GM19193 (cell line): ENCODE data around the gene ZNF423.

Experiments
- POLR2A ChIP-seq: IDR thresholded peaks from 4 replicates; pipeline ENCODE4 v1.6.1; 2011; ENCODE audit not compliant: insufficient read depth, insufficient read length; ENCODE audit errors: extremely low read depth

ZNF423 gene

DNA sequence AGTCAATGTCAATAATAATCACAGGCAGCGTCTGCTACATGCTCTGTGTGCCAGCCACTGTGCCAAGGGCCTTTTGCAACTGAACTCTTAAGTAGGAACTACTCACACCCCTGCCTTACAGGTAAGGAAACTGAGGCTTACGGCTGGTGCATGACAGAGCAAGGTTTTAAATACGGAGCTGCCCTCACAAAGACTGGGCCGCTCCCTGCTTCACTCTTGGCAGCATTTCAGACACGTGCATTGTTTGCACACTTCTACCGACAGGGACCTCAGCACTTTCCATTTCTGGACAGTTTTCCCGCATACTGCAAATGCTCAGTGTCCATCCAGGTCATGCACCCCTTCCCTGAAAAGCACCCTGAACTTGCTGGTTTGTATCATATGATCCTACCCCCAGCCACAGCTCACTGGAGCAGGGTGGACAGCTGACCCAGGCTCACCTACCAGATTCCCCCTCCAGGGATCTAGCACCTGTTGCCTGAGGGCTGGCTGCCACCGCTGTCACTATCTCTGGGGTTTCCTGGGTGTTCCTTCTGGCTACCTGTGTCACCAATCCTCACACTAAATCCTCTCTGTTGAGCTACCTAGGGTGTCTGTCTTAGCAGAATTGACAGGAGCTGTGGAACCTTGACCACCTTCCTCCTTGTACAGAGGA, 339.4 kb downstream of the ZNF423 start:
- no peak for TF ChIP-seq POLR2A

GRCh38 chr16:49515861-49516260, 340.1 kb downstream of the ZNF423 start:
- TF ChIP-seq POLR2A = no peak

DNA sequence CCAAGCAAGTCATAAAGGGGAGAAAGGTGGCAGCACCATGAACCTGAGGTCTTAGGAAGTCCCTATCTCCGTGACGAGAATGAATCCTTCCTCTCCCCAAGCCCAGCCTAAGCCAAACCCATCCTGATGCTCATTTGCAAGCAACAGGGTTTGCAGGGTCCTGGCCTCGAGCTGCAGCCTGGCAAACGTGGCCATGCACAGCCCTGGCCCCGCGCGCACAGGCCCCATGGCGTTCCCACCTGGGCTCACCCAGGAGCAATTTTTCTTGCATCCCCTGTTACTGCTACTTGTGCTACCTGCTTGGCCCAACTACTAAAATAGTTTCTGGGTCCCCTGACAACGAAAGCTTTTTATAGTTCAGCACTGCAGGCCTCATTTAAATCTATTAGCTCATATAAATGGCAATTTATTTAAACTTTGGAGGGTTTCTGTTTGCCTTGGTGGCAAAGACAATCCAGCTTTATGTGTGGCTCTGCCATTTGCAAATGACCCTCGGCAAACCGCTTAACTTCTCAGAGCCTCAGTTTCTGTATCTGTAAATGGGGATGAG, 340.8 kb downstream of the ZNF423 start:
- no peak for TF ChIP-seq POLR2A

GRCh38 chr16:49514073-49514980, 341.6 kb downstream of the ZNF423 start:
- no peak for TF ChIP-seq POLR2A

GRCh38 chr16:49513040-49513439, 342.9 kb downstream of the ZNF423 start:
- TF ChIP-seq POLR2A = no peak

GRCh38 chr16:49510654-49511305, 345.1 kb downstream of the ZNF423 start:
- TF ChIP-seq POLR2A = no peak

- TF ChIP-seq POLR2A = no peak
These were observed 345.8 kb downstream of the ZNF423 start for GRCh38 chr16:49510141-49510540.

DNA sequence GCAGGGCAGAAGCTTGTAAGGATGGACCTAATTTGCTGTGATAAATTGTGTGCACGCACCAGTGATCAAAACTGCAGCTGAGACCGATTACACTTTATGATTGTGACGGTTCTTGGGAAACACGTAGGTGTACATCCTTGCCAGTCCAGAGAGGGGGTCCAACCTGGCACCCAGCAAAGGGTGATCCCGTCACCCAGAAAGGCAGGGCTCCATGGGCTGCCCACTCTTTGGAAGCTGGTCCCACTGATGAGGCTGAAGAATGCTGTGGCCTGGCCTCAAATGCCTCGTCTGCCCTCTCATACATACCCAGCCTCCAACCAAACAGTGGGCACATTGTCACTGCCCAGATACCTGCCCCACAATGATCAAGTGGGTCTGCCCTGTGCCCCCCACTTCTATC, 350.4 kb downstream of the ZNF423 start:
- no peak for TF ChIP-seq POLR2A

DNA sequence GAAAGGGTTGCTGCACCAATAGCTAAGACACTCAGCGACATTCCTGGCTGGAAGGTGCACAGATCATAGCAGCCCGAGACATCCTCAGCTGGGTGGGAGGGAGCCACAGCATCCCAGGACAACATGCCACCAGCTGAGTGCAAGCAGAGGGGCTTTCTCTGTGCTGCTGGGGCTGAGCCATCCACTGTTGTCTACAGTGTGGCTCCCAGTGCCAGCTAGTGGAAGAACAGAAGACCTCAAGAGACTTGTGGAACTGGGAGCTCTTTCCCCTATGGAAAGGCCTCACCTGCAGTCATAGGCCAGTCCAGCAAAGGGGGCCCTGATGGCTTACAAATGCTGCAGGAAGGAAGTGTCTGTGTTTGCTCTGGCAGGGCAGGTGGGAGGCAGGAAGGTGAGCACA, 351.3 kb downstream of the ZNF423 start:
- no peak for TF ChIP-seq POLR2A

- TF ChIP-seq POLR2A = no peak
These were observed 351.9 kb downstream of the ZNF423 start for GRCh38 chr16:49504023-49504364.

- TF ChIP-seq POLR2A = no peak
These were observed 352.5 kb downstream of the ZNF423 start for GRCh38 chr16:49503256-49504022.

DNA sequence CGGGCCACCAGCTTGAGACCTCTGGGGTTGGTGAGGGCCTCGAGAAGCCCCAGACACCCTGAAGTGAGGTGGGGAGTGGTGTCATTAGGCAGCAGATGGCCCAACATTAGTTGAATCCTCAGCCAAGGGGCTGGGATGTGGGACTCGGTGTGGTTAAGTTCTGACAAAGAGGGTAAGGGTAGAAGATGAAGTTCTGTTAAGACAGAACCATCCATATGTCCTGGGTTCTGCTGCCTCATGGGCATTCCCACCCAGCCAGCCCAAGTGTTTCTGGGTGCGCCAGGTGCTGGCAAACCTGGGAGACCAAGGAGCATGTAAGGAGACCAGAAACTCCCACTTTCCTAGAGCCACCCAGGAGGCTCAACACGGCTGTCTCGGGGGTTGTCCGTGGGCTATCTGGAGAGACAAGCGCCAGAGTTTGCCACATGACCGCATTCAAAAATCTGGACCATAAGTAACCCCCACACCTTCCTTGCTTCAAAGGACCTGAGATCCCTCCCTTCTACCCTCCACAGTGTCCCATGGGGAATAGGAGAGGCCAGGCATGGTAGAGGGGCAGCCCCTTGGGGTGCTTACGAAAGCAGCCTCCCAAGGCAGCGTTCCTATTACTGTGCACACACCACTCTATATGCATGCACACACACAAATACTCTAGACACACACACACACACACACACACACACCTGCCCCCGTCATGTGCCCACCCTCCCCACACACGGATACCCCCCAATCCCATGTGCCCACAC, 353.6 kb downstream of the ZNF423 start:
- no peak for TF ChIP-seq POLR2A

GRCh38 chr16:49499869-49500610, 355.9 kb downstream of the ZNF423 start:
- TF ChIP-seq POLR2A = no peak
